HepG2 (cell line): ENCODE measurements around the gene MCF2L. TPM values are rescaled to one million over a fixed set of nuclear protein-coding genes. Genes with fewer than 3 reads are reported as not detected.
A peak's percentile ranks its signal among the peaks of the same experiment; 100 is the strongest.

Experiments
- ARNT ChIP-seq: fragments of 450-650 bp; IDR thresholded peaks from 2 replicates; pipeline ENCODE4 v1.6.1; 2017
- DMTF1 ChIP-seq: sonication (generic); formaldehyde crosslinking; IDR thresholded peaks from 2 replicates; pipeline ENCODE4 v1.4.0; 2020; ENCODE audit warnings: mild to moderate bottlenecking, missing genetic modification reagents
- ELF3 ChIP-seq: IDR thresholded peaks from 2 replicates; pipeline ENCODE4 v1.6.1; 2016; ENCODE audit warnings: missing genetic modification reagents, missing compliant biosample characterization
- GLI4 ChIP-seq: sonication (generic); formaldehyde crosslinking; IDR thresholded peaks from 2 replicates; pipeline ENCODE4 v1.5.1; 2020; ENCODE audit warnings: missing genetic modification reagents, mild to moderate bottlenecking, moderate library complexity, borderline replicate concordance
- GPN1 ChIP-seq: sonication (generic); formaldehyde crosslinking; IDR thresholded peaks from 2 replicates; pipeline ENCODE4 v1.5.1; 2020; ENCODE audit warnings: missing genetic modification reagents, borderline replicate concordance
- HNRNPH1 ChIP-seq: fragments of 200-400 bp; formaldehyde crosslinking; optimal IDR thresholded peaks from 2 replicates; pipeline ENCODE3; 2017; ENCODE audit warnings: mild to moderate bottlenecking, low read depth, low read length
- IRF9 ChIP-seq: sonication (generic); formaldehyde crosslinking; IDR thresholded peaks from 2 replicates; pipeline ENCODE4 v1.8.0; 2022; ENCODE audit warnings: missing genetic modification reagents, mild to moderate bottlenecking, borderline replicate concordance
- LCORL ChIP-seq, 2 experiments: fragments of 450-650 bp in 1 of 2; sonication (generic) in 1 of 2; formaldehyde crosslinking in 1 of 2; IDR thresholded peaks; 2 replicates each; pipeline versions ENCODE4 v1.5.0 to v1.6.1; 2017 to 2020; ENCODE audit warnings: antibody characterized with exemption in 1 of 2, missing genetic modification reagents in 1 of 2
- MAX ChIP-seq: IDR thresholded peaks from 2 replicates; pipeline ENCODE4 v1.6.1; 2012; ENCODE audit warnings: inconsistent platforms
- MYC ChIP-seq: sonication (generic); formaldehyde crosslinking; IDR thresholded peaks from 2 replicates; pipeline ENCODE4 v1.9.0; 2021; ENCODE audit warnings: missing genetic modification reagents, borderline replicate concordance
- NFRKB ChIP-seq: fragments of 450-650 bp; IDR thresholded peaks from 2 replicates; pipeline ENCODE4 v1.6.1; 2017
- NFYB ChIP-seq: sonication (generic); formaldehyde crosslinking; IDR thresholded peaks from 2 replicates; pipeline ENCODE4 v1.4.0; 2020; ENCODE audit warnings: missing genetic modification reagents
- NR2F1 ChIP-seq, 2 experiments: fragments of 450-650 bp in 1 of 2; formaldehyde crosslinking in 1 of 2; IDR thresholded peaks; 2 replicates each; pipeline versions ENCODE4 v1.5.0 to v1.6.1; 2016 to 2020; ENCODE audit warnings: mild to moderate bottlenecking in 1 of 2, missing compliant biosample characterization in 1 of 2, missing genetic modification reagents in 1 of 2, moderate library complexity in 1 of 2
- PAX8 ChIP-seq: sonication (generic); formaldehyde crosslinking; IDR thresholded peaks from 2 replicates; pipeline ENCODE4 v1.8.0; 2022; ENCODE audit warnings: mild to moderate bottlenecking, missing genetic modification reagents, borderline replicate concordance
- RARA ChIP-seq: IDR thresholded peaks from 2 replicates; pipeline ENCODE4 v1.6.1; 2016; ENCODE audit warnings: missing genetic modification reagents, missing compliant biosample characterization
- RFX1 ChIP-seq: fragments of 450-650 bp; IDR thresholded peaks from 2 replicates; pipeline ENCODE4 v1.6.1; 2017
- SALL1 ChIP-seq: sonication (generic); formaldehyde crosslinking; IDR thresholded peaks from 2 replicates; pipeline ENCODE4 v1.8.0; 2022; ENCODE audit warnings: mild to moderate bottlenecking, missing genetic modification reagents
- SMC3 ChIP-seq: IDR thresholded peaks from 2 replicates; pipeline ENCODE4 v1.6.1; 2011; ENCODE audit warnings: low read length, improper control_type of control experiment
- SNAPC2 ChIP-seq: sonication (generic); formaldehyde crosslinking; IDR thresholded peaks from 2 replicates; pipeline ENCODE4 v1.8.1; 2022; ENCODE audit warnings: mild to moderate bottlenecking, missing genetic modification reagents
- ZBTB21 ChIP-seq: sonication (generic); formaldehyde crosslinking; IDR thresholded peaks from 2 replicates; pipeline ENCODE4 v1.4.0; 2020; ENCODE audit warnings: missing genetic modification reagents
- ZFP62 ChIP-seq: sonication (generic); formaldehyde crosslinking; IDR thresholded peaks from 2 replicates; pipeline ENCODE4 v1.4.0; 2020; ENCODE audit warnings: missing genetic modification reagents
- ZFYVE20 ChIP-seq: sonication (generic); formaldehyde crosslinking; IDR thresholded peaks from 2 replicates; pipeline ENCODE4 v1.8.0; 2023; ENCODE audit warnings: low read depth, mild to moderate bottlenecking, moderate library complexity, missing genetic modification reagents, borderline replicate concordance
- ZMAT3 ChIP-seq: sonication (generic); formaldehyde crosslinking; conservative IDR thresholded peaks from 2 replicates; pipeline ENCODE4 v1.7.0; 2021; ENCODE audit warnings: missing genetic modification reagents
- ZNF224 ChIP-seq: sonication (generic); formaldehyde crosslinking; IDR thresholded peaks from 2 replicates; pipeline ENCODE4 v1.5.0; 2020; ENCODE audit warnings: mild to moderate bottlenecking, missing genetic modification reagents
- ZNF574 ChIP-seq: sonication (generic); formaldehyde crosslinking; IDR thresholded peaks from 2 replicates; pipeline ENCODE4 v1.4.0; 2020; ENCODE audit warnings: missing genetic modification reagents
- polyA plus RNA-seq, 8 experiments: library from polyadenylated mRNA; depleted of rRNA in 3 of 8; stranded (reverse) in 7 of 8; unstranded in 1 of 8; fragments of >200 nt; fragmentation: Illumina TruSeq in 4 of 8; extraction: Trizol in 4 of 8; gene quantifications; 2 replicates each; pipeline versions ENCODE4 v1.2.1 to v1.2.3, GENCODE V29; 2011 to 2016; ENCODE audit warnings: low read depth in 4 of 8, missing spikeins in 1 of 8, mixed read lengths in 1 of 8; ENCODE audit not compliant: insufficient read depth in 1 of 8
- total RNA-seq, 5 experiments: library from RNA; depleted of rRNA; stranded (reverse); fragments of >200 nt; fragmentation: Illumina TruSeq; extraction: Trizol; gene quantifications; 2 replicates each; pipeline ENCODE4 v1.2.3, GENCODE V29; 2016; ENCODE audit warnings: low read depth in 1 of 5

Gene MCF2L
- total and polyA plus RNA-seq, 2 of the 13 experiments (the other 11 are each of a cell fraction or from before 2014, with no cell fraction given), result 19.4 to 28.4 TPM

- TF ChIP-seq ARNT, result no peak
- 0 out of 2 replicates have a peak, but pooled peaks have one; percentile 19 for TF ChIP-seq ELF3 (CRISPR knock-in tag)
- no peak for TF ChIP-seq ZFYVE20 (CRISPR knock-in tag)
- TF ChIP-seq PAX8 (CRISPR knock-in tag), result no peak
- 0 out of 2 replicates have a peak, but pooled peaks have one; percentile 17 for TF ChIP-seq SNAPC2
- TF ChIP-seq SMC3, result peak; percentile 15; the same call in 1 of the 2 replicates
- peak; percentile 59 for TF ChIP-seq RARA
- no peak for TF ChIP-seq GLI4
- TF ChIP-seq GPN1 (CRISPR knock-in tag), result no peak
- no peak for TF ChIP-seq LCORL (IDR thresholded peaks at IDR 0.05)
- TF ChIP-seq LCORL (CRISPR knock-in tag; IDR thresholded peaks at IDR 0.05), result peak; percentile 34; the same call in 1 of the 2 replicates
- peak; percentile 26; the same call in 1 of the 2 replicates for TF ChIP-seq MAX
- TF ChIP-seq IRF9 (CRISPR knock-in tag), result peak; percentile 56; the same call in 1 of the 2 replicates
- no peak for TF ChIP-seq NFYB (CRISPR knock-in tag)
- TF ChIP-seq ZFP62 (CRISPR knock-in tag), result no peak
- TF ChIP-seq NR2F1 (CRISPR knock-in tag; IDR thresholded peaks at IDR 0.05), result peak; percentile 62 to 70
- no peak for TF ChIP-seq NFRKB
- no peak for TF ChIP-seq RFX1
- TF ChIP-seq ZMAT3 (CRISPR knock-in tag), result 0 out of 2 replicates have a peak, but pooled peaks have one; percentile 40
- TF ChIP-seq ZBTB21 (CRISPR knock-in tag), result 0 out of 2 replicates have a peak, but pooled peaks have one; percentile 41
- no peak for TF ChIP-seq DMTF1 (CRISPR knock-in tag)
- no peak for TF ChIP-seq HNRNPH1
- peak; percentile 52; the same call in 1 of the 2 replicates for TF ChIP-seq MYC (CRISPR knock-in tag)
- TF ChIP-seq ZNF224 (CRISPR knock-in tag), result no peak
- peak; percentile 14; the same call in 1 of the 2 replicates for TF ChIP-seq ZNF574
- peak; percentile 37; the same call in 1 of the 2 replicates for TF ChIP-seq SALL1 (CRISPR knock-in tag)
Measured at GRCh38 chr13:112968910-112969691, at the start of gene MCF2L (continued).
